Measurements from ENCODE around the gene SPOPL. TPM values are rescaled to one million over a fixed set of nuclear protein-coding genes. Genes with fewer than 3 reads are reported as not detected.

The SPOPL gene
- total and polyA plus RNA-seq, 2 donors (not counting 1 experiment from before 2014, with no cell fraction given), result 14.0 to 53.6 TPM

DNA sequence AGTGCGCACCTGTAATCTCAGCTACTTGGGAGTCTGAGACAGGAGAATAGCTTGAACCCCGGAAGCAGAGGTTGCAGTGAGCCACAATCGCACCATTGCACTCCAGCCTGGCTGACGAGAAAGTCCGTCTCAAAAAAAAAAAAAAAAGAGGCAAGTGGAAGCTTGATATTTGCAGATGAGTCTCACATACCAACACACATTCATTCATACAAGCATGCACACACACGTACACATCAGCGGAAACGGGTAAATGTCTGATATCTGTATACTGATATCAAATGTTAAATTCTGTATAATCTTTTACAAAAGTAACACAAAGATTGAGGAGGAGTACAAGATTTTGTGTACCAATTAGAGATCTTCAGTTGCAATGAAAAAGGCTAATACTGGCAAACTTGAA is 47.8 kb upstream of the SPOPL start:
- no peak for ATAC-seq (ENCODE audit: low read depth)
- H3K27ac Mint-ChIP-seq, result no peak overlapping the region
- CTCF ChIA-PET, result no interaction called here

DNA sequence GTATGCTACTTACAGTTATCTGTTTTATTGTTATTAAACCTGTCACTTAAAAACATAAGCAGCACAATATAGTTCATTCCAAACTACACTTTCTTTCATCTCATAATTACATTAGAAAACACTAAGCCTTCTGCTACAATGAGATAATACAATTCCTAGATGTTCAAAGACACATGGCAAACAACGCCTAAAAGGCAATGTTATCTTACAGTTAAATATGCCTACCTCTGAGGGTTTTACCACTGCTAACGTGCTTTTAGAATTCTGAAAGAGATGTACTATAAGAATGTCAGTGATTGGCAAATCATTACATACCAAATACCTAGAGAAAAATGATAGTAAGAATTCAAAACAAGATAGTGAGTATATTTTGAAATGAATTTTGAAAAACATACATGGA is 46.8 kb upstream of the SPOPL start:
- POLR2A ChIA-PET, result no interaction called here

More for the DNA sequence above, 47.8 kb upstream of the SPOPL start:
- DNase-seq, result no peak
- Histone ChIP-seq H3K79me2 (ENCODE audit: control insufficient read depth, insufficient read depth, low read length) (peaks cover 4% of the 10 kb centered on the region), H3K4me2 (replicated peaks; ENCODE audit: low read depth, low read length, poor library complexity, severe bottlenecking) (no peak overlapping the region), H3K4me1 (ENCODE audit: control insufficient read depth in 2 of 2, insufficient read depth in 2 of 2, low read length in 2 of 2) (no peaks in the 10 kb centered on the region), H3K36me3 (replicated peaks in 1 of 2; ENCODE audit: control extremely low read depth in 1 of 2, control insufficient read depth in 1 of 2, extremely low read depth in 1 of 2, insufficient read depth in 2 of 2, low read length in 1 of 2) (no peaks in the 10 kb centered on the region), H3K4me3 (ENCODE audit: control extremely low read depth in 1 of 5, extremely low read depth in 1 of 5, insufficient read depth in 1 of 5, low read depth in 2 of 5, low read length in 4 of 5) (no peak overlapping the region), H3K27me3 (replicated peaks in 1 of 4; ENCODE audit: control extremely low read depth in 1 of 4, control insufficient read depth in 3 of 4, insufficient read depth in 4 of 4, low read length in 3 of 4) (no peaks in the 10 kb centered on the region), H3K27ac (ENCODE audit: low read length in 2 of 2) (no peak overlapping the region), H4K20me1 (ENCODE audit: control insufficient read depth, insufficient read depth, low read length, poor library complexity, severe bottlenecking) (no peaks in the 10 kb centered on the region), H2AFZ (ENCODE audit: insufficient read depth, low read depth, low read length, poor library complexity, severe bottlenecking) (no peak overlapping the region), H3K9me3 (ENCODE audit: control extremely low read depth in 1 of 3, control insufficient read depth in 2 of 3, insufficient read depth in 1 of 3, low read length in 2 of 3) (no peaks in the 10 kb centered on the region), H3K9ac (ENCODE audit: low read length) (no peak overlapping the region)
- 100% methylated on average over 4 of the region's 8 CpGs for WGBS (ENCODE audit: insufficient coverage)
- TF ChIP-seq, protein P1, sequence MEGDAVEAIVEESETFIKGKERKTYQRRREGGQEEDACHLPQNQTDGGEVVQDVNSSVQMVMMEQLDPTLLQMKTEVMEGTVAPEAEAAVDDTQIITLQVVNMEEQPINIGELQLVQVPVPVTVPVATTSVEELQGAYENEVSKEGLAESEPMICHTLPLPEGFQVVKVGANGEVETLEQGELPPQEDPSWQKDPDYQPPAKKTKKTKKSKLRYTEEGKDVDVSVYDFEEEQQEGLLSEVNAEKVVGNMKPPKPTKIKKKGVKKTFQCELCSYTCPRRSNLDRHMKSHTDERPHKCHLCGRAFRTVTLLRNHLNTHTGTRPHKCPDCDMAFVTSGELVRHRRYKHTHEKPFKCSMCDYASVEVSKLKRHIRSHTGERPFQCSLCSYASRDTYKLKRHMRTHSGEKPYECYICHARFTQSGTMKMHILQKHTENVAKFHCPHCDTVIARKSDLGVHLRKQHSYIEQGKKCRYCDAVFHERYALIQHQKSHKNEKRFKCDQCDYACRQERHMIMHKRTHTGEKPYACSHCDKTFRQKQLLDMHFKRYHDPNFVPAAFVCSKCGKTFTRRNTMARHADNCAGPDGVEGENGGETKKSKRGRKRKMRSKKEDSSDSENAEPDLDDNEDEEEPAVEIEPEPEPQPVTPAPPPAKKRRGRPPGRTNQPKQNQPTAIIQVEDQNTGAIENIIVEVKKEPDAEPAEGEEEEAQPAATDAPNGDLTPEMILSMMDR (IDR thresholded peaks at IDR 0.05), result no peak
- TF ChIP-seq EZH2 (IDR thresholded peaks at IDR 0.05; ENCODE audit: borderline replicate concordance, insufficient read depth, low read depth, low read length, poor library complexity, severe bottlenecking), result no peak
- Mint-ChIP-seq H3K9me3 (ENCODE audit: insufficient read depth) (peaks cover 3% of the 10 kb centered on the region), H3K4me3 (no peak overlapping the region), H3K4me1 (no peaks in the 10 kb centered on the region), H3K27me3 (no peaks in the 10 kb centered on the region)
- POLR2A ChIA-PET, result no interaction called here
- intact Hi-C loops (cut with micrococcal nuclease), result no loop called here

More for the DNA sequence above, 46.8 kb upstream of the SPOPL start:
- Histone ChIP-seq H2AFZ (ENCODE audit: insufficient read depth, low read depth, low read length, poor library complexity, severe bottlenecking) (no peak overlapping the region), H3K27ac (ENCODE audit: low read length in 2 of 2) (no peak overlapping the region), H3K4me1 (ENCODE audit: control insufficient read depth in 2 of 2, insufficient read depth in 2 of 2, low read length in 2 of 2) (no peaks in the 10 kb centered on the region), H3K9ac (ENCODE audit: low read length) (no peak overlapping the region), H3K4me2 (replicated peaks; ENCODE audit: low read depth, low read length, poor library complexity, severe bottlenecking) (no peak overlapping the region), H3K36me3 (replicated peaks in 1 of 2; ENCODE audit: control extremely low read depth in 1 of 2, control insufficient read depth in 1 of 2, extremely low read depth in 1 of 2, insufficient read depth in 2 of 2, low read length in 1 of 2) (no peaks in the 10 kb centered on the region), H3K79me2 (ENCODE audit: control insufficient read depth, insufficient read depth, low read length) (peaks cover 4% of the 10 kb centered on the region), H3K4me3 (ENCODE audit: control extremely low read depth in 1 of 5, extremely low read depth in 1 of 5, insufficient read depth in 1 of 5, low read depth in 2 of 5, low read length in 4 of 5) (no peak overlapping the region), H3K9me3 (ENCODE audit: control extremely low read depth in 1 of 3, control insufficient read depth in 2 of 3, insufficient read depth in 1 of 3, low read length in 2 of 3) (peaks cover 0 to 1% (median 0%) of the 10 kb centered on the region in 3 donors), H3K27me3 (replicated peaks in 1 of 4; ENCODE audit: control extremely low read depth in 1 of 4, control insufficient read depth in 3 of 4, insufficient read depth in 4 of 4, low read length in 3 of 4) (no peaks in the 10 kb centered on the region), H4K20me1 (ENCODE audit: control insufficient read depth, insufficient read depth, low read length, poor library complexity, severe bottlenecking) (no peaks in the 10 kb centered on the region)
- CTCF ChIA-PET, result no interaction called here
- peaks cover 5% of the 10 kb centered on the region for H3K9me3 Mint-ChIP-seq (ENCODE audit: insufficient read depth)
- DNase-seq (no peak), ATAC-seq (ENCODE audit: low read depth) (no peak)
- no peaks in the 10 kb centered on the region for H3K4me1 Mint-ChIP-seq
- TF ChIP-seq, protein P1 (IDR thresholded peaks at IDR 0.05), result no peak
- TF ChIP-seq EZH2 (IDR thresholded peaks at IDR 0.05; ENCODE audit: borderline replicate concordance, insufficient read depth, low read depth, low read length, poor library complexity, severe bottlenecking), result no peak
- intact Hi-C loops (cut with micrococcal nuclease), result no loop called here
- no peak overlapping the region for H3K27ac Mint-ChIP-seq
- no CpG with 5 or more reads among the region's 2 CpGs for WGBS (ENCODE audit: insufficient coverage)
- no peak overlapping the region for H3K4me3 Mint-ChIP-seq
- no peaks in the 10 kb centered on the region for H3K27me3 Mint-ChIP-seq

Measured in B cell (primary cell).